NCI-H2196 treated with DMSO at 0.1 percent for 48 hours (cell line): ENCODE measurements around the gene FZD1.
"Not testable (repeated sequence)": the region's sequence is repeated elsewhere in the genome, so short reads cannot be mapped to it uniquely, and the experiment has no call there.

Source experiments
- DNase-seq: peaks from one replicate; lab custom pipeline; 2025; ENCODE audit not compliant: unreplicated experiment; lab: John Stamatoyannopoulos, UW

FZD1 gene

DNA sequence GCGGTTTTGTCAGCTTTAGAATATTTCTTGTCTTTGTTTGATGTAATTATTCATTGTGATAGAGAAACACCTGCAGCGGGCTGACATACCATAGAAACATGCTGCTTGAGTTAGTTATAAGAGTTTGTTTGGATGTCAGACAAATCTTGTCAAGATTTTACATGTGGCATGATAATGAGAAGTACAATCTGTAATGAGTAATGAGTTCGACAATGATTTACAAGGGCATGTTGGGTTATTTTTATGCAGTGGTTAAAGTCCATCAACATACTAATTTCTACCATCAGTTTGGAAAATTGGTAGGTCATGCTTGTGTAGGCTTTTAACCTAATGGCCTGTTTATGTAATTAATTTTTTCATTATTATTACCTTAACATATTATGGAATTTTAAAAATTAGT lies 31.3 kb downstream of the FZD1 start:
- no peak for DNase-seq

DNA sequence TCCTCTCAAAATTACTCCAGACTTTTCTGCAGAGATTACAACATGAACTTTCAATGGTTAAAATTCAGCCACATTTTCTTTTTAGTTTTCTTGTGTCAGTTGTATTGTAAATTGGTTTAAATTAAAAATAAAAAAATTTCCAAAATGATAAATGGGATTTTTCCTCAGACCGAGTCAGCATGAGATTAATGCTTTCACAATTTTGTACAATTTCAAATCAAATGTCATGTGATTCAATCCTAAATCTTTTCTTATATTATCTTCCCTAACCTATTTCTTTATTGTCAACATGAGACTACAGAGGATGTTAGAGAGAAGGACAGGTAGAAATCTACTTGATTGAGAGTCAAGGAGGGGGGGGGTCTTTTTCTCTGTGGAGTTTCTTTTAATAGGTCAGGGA lies 33.7 kb downstream of the FZD1 start:
- DNase-seq: no peak

DNA sequence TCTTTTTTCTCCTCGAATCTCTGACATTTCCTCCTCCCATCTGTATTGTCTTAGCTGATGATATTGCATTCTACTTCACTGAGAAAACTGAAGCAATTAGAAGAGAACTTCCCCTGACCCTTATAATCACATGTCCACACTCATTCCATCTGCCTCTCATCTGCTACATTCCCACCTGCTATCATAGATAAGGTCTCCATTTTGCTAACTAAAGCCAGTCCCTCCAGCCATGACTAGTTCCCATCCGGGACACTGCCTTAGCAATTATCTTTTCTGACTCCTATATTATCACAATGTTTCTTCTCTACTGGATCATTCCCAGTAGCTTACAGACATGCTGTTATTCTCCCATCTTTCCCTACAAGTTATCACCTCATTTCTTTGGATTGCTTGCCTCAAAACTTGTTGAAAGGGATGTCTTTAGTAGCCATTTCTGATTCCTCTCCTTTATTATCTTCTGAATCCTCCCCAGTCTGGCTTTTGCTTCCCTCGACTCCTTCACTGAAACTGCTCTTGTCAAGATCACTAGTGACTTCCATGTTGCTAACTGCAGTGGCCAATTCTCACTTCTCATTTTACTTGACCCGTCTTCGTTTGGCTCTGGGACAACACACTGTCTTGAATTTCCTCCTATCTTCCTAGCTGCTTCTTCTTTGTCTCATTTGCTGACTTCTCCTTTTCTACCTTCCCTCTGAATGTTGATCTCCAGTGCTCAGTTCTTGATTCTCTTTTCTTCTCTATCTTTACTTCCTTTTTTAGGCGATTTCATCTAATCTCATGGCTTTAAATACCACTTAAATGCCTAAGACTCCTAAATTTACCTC lies 35.9 kb downstream of the FZD1 start:
- no peak for DNase-seq

DNA sequence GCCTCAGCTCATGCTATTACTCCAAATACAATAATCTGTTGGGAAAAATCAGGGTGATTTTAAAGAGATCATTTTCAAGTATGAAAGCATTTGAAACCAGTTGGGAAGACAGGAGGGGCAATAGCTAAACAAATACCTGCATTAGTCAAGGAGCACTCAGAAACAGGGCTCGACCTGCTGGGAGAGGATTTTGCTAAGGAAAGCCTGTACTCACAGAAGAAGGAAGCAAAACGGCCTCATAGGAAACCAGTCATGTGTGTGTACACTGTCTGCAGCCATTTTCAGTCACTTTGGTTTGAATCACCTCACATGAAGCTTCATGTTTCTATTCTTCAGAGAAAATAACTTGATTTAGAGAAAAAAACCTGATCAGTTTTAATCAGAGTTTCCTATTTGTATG lies 38.6 kb downstream of the FZD1 start:
- DNase-seq: no peak

DNA sequence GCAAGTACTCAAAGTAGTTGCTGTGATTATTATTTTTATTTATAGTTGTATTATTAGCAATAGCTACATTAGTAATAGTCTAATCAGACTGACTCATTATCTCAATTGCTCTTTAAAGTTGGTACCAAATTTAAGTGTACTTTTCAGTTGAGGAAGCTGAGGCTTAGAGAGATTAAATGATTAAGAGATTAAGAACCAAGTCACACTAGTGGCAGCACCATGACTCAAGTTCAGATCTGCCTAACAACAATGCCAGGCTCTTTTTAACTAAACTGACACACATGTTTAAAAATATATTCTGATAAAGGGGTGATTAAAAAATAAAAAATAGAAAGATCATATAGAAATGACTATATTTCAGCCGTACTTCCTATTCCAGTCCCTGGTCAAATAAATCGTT lies 42.0 kb downstream of the FZD1 start:
- DNase-seq: no peak

DNA sequence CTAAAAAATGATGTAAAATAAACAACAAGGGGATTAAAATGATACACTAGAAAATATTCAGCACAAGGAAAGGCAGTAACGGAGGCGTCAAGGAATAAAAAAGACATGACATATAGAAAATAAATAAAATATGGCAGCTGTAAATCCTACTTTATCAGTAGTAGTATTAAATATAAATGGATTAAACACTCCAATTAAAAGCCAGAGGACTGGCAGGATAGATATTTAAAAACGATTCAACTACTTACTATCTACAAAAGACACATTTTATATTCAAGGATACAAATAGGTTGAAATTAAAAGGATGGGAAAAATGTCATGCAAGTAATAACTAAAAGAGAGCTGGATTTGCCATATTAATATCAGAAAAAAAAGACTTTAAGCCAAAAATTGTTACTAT lies 43.2 kb downstream of the FZD1 start:
- no peak for DNase-seq

DNA sequence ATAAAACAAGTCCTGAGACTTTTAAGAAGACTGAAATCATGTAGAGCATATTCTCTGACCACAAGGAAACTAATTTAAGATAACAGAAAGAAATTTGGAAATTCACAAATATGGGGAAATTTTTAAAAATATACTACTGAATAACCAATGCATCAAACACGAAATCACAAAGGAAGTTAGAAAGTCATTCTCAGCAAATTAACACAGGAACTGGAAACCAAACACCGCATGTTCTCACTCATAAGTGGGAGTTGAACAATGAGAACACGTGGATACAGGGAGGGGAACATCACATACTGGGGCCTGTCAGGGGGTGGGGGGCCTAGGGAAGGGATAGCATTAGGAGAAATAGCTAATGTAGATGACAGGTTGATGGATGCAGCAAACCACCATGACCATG lies 44.0 kb downstream of the FZD1 start:
- not testable (repeated sequence) for DNase-seq

DNA sequence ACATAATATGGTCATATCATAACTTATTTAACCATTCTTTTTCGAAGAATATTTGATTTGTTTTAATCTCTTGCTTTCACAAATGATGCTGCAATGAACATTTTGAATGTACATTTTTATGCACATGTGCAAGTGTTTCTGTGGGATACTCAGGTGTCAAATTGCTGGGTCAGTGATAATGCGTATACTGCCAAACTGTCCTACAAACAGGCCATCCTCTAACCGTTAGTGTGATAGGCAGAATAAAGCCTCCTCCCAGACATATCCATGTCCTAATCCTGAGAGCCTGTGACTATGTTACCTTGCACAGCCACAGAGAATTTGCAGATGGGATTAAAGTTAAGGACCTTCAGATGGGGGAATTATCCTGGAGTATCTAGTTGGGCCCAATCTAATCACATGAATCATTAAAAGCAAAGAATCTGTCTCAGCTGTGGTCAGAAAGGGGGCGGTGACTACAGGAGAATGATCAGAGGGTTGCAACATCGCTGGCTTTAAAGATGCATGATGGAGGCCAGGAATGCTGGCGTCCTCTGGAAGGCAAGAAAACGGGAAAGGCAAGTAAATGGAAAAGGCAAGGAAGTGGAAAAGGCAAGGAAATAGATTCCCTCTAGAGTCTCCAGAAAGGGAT lies 46.7 kb downstream of the FZD1 start:
- no peak for DNase-seq

DNA sequence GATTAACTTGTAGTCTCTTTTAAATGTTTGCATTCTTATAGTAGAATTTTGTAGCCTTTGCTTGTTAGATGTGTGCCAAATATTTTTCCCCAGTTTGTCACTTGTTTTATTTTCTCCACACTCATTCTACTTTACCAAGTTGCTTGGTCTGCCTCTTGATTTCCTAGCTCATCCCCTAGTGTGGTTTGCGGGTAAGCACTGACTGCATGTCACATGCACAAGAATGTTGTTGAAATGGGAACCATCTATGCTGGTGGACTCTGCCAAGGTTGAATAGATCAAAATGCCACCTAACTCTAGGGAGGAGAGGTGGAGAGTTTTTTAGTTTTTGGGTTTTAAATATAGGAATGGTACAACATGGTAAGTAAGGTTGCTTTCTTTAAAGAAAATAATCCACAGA lies 47.6 kb downstream of the FZD1 start:
- DNase-seq: no peak

DNA sequence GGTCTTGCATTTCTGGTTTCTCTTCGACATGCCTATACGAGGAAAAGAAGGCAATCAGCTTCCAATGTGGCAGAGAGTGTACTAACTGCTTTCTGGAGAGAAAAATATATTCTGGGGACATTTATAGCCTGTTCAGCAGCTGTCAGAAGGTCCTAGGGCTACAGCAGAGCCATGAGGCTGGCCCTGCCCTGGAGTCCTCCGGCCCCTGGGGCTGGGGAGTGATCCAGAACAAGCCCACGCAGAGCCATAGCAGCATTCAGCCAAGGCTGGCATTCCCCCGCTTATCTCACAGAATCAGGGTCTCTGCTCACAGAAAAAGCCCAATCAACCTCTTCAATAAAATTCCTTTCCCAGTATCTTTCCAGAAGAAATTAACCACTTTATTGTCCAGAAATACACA lies 48.9 kb downstream of the FZD1 start:
- no peak for DNase-seq

DNA sequence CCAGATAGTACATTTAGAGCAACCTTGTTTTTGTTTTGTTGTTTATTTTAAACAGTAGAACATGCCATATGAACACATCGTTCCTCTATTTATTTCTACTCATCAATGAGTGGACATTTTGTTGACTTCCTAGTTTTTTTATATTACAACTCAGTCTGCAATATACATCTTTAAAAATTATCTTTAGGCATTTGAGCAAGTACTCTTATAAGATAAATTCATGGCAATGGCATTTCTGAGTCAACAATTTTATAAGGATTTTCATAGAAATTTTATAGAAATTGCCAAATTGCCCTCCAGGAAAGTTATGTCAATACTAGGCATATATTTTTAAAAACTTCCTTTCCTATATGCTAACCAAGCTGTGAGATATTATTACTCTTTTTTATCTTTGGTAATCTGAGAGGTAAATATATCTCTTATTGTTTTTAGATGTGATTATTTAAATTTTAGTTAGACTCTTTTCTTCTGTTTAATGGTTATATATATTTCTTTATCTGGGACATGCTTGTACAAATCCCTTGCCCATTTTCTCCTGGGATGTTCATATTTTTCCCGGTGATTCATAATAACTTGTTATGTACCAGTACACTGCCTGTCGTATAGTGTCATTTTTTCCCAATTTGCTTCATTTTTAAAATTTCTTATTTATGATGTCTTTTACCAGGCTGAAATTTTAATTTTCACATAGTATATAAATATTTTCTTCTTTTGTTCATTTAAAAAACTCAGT lies 50.5 kb downstream of the FZD1 start:
- DNase-seq: no peak

DNA sequence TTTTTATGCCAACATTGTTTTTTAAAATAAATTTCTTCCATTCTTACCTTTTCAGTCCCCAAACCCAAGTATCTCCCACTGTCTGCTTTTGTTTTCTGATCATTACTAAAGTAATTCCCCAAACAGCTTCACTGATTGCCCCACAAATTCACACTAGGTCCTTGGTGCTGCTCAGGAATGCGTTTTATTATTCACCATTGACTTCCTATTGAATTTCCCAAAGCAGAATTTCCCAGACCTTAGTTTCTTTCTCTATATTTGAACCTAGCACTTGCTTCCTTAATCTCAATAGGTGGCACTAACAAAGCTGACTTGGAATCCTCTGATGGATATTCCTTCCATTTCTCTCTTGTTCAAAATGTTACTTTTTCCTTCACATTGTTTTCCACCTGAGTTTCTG lies 52.2 kb downstream of the FZD1 start:
- no peak for DNase-seq

DNA sequence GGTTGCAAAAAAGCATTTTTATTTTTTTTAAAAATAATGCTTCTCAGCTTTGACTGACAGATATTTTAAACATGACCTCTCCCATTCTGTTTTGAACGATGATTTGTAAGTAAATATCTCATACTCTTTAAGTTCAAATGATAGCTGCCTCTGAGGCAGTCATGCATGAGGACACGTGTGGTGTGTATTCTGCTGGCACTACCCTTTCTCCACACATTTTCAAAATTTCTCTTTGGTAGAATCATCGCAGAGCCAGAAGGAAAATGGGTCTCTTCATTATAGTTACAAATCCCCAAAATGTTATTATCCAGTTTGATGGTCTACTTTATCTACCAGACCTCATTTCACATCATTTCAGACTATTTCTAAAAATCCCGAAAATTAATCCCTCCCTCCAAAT lies 55.1 kb downstream of the FZD1 start:
- no peak for DNase-seq

DNA sequence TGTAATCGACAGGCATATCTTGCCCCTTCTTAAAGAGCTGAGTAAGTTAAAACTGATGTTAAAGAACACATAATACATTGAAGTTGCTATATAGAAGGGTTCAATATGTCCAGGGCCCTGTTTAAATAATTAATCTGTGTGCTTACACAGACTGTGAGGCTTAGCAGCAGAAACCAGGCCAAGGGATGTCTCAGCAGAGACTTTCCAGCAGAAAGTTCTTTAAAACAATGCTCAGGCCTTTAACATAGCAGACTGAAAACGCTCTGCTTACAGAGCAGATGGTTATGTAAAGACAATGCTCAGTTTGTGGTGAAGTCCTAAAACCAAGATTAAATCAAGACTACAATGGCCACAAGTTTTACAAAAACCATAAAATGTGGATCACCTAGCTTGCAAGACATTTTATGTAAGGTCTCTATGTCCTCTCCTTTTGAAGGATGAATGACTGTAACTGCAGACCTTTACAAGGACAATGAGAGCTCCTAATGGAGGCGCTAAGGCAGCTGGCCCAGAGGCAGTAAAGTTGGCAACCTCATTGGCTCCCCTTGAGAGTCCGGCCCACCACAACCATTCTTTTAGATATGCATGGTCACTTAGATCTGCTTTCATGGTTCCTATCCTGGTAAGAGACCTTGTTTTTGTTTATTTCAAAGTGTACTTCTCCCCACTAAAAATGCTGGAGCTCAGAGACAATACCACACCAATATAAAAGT lies 56.3 kb downstream of the FZD1 start:
- no peak for DNase-seq
